Kidney (tissue), 14 donors: Measurements from ENCODE around the gene PRKAB1. TPM values are rescaled to one million over a fixed set of nuclear protein-coding genes. Genes with fewer than 3 reads are reported as not detected.

ENCODE experiments used
- DNase-seq, 5 donors: peaks; one replicate each; pipeline ENCODE4 v3.0.0-alpha.2; 2013 to 2020
- FAIRE-seq: peaks from 2 replicates; lab custom pipeline; 2012; peaks lifted over from hg19 to GRCh38; lab: Jason Lieb, UNC
- H3K27ac ChIP-seq, 2 donors: one replicate each; pipeline ENCODE4 v1.7.0; 2013; ENCODE audit warnings: low read depth in 2 of 2, low read length in 2 of 2, inconsistent platforms in 1 of 2
- H3K27me3 ChIP-seq: one replicate; pipeline ENCODE4 v1.7.1; 2013; ENCODE audit warnings: low read length, inconsistent platforms; ENCODE audit not compliant: control insufficient read depth, insufficient read depth
- H3K36me3 ChIP-seq, 3 donors: one replicate each; pipeline versions ENCODE4 v1.7.0 to v1.7.1; 2013; ENCODE audit warnings: low read length in 3 of 3, control low read depth in 1 of 3, inconsistent platforms in 1 of 3; ENCODE audit not compliant: insufficient read depth in 3 of 3, control insufficient read depth in 2 of 3
- H3K4me1 ChIP-seq, 3 donors: one replicate each; pipeline versions ENCODE4 v1.7.0 to v1.7.1; 2013; ENCODE audit warnings: low read length in 3 of 3, inconsistent platforms in 1 of 3, low read depth in 1 of 3; ENCODE audit not compliant: control insufficient read depth in 2 of 3, insufficient read depth in 2 of 3
- H3K4me3 ChIP-seq, 3 donors: one replicate each; pipeline versions ENCODE4 v1.7.0 to v1.8.1; 2013; ENCODE audit warnings: low read length in 3 of 3, control low read depth in 1 of 3, inconsistent platforms in 1 of 3
- H3K9ac ChIP-seq, 3 donors: one replicate each; pipeline versions ENCODE4 v1.7.0 to v1.7.1; 2013; ENCODE audit warnings: low read length in 3 of 3, control low read depth in 1 of 3, inconsistent platforms in 1 of 3
- H3K9me3 ChIP-seq, 3 donors: one replicate each; pipeline versions ENCODE4 v1.7.0 to v1.7.1; 2013; ENCODE audit warnings: low read length in 3 of 3, control low read depth in 1 of 3, inconsistent platforms in 1 of 3; ENCODE audit not compliant: control insufficient read depth in 2 of 3, insufficient read depth in 1 of 3
- CTCF ChIP-seq: IDR thresholded peaks from 3 replicates; pipeline ENCODE4 v1.5.1; 2012; ENCODE audit warnings: mild to moderate bottlenecking, moderate library complexity, borderline replicate concordance; ENCODE audit not compliant: insufficient read depth; ENCODE audit errors: extremely low read depth
- intact Hi-C: fragments of 100-400 bp; cut with DNase I; formaldehyde crosslinking; loops from one replicate; pipeline ENCODE4 v1.11.1; 2022
- polyA plus RNA-seq: library from polyadenylated mRNA; stranded (reverse); fragments of 350-450 nt; fragmentation: Illumina TruSeq; extraction: RNeasy Lipid Tissue Mini Kit (QIAGEN cat#74804); gene quantifications from one replicate; pipeline ENCODE4 v1.2.3, GENCODE V29; 2014; ENCODE audit warnings: low read depth, low replicate concordance; ENCODE audit not compliant: insufficient read depth
- total RNA-seq: library from RNA; stranded (reverse); fragmentation: NEBNext Ultra II Directional; extraction: Animal tissue kit (Norgen Biotek cat#: 25700); gene quantifications from one replicate; pipeline ENCODE4 v1.2.1, GENCODE V29; 2021
- donor health status: control.
- donor health status: control.
- donor health status: control.
- donor health status: control.
- donor health status: control.
- donor health status: DM: yes; HTN: yes; CAD: no.
- donor health status: Normal renal cell carcinoma (clear cell type).

Gene PRKAB1
- total and polyA plus RNA-seq, 2 donors from 2014 or later = 79.9 to 165 TPM

- Histone ChIP-seq H3K9ac (peak overlapping the region in 2 of 3 donors; percentile 16 to 23), H3K27ac (peak overlapping the region; percentile 97), H3K4me1 (peaks cover 29 to 84% (median 70%) of the 10 kb centered on the region in 3 donors), H3K27me3 (no peaks in the 10 kb centered on the region), H3K9me3 (no peaks in the 10 kb centered on the region), H3K4me3 (peak overlapping the region in 1 of 3 donors; percentile 17), H3K36me3 (peaks cover 0 to 11% (median 9%) of the 10 kb centered on the region in 3 donors)
- TF ChIP-seq CTCF = no peak
- no peak for FAIRE-seq
- intact Hi-C loops = no loop called here
- peak in 2 of 5 donors; percentile 31 to 63 for DNase-seq
These were observed 16.9 kb downstream of the PRKAB1 start for GRCh38 chr12:119684711-119685369.

- H3K4me3 ChIP-seq = peak overlapping the region in 1 of 3 donors; percentile 17
- H3K4me1 ChIP-seq = peaks cover 29 to 80% (median 65%) of the 10 kb centered on the region in 3 donors
- peak overlapping the region; percentile 97 for H3K27ac ChIP-seq
- no peaks in the 10 kb centered on the region for H3K27me3 ChIP-seq
- intact Hi-C loops = no loop called here
- peak overlapping the region in 1 of 3 donors; percentile 23 for H3K9ac ChIP-seq
- H3K9me3 ChIP-seq = no peaks in the 10 kb centered on the region
- FAIRE-seq (no peak), DNase-seq (no peak)
- peaks cover 0 to 5% (median 4%) of the 10 kb centered on the region in 3 donors for H3K36me3 ChIP-seq
- no peak for TF ChIP-seq CTCF
These were observed 17.4 kb downstream of the PRKAB1 start for GRCh38 chr12:119685375-119685774.

- peaks cover 28 to 79% (median 55%) of the 10 kb centered on the region in 3 donors for H3K4me1 ChIP-seq
- no peaks in the 10 kb centered on the region for H3K36me3 ChIP-seq
- DNase-seq = no peak
- peak overlapping the region in 1 of 3 donors; percentile 18 for H3K4me3 ChIP-seq
- H3K27ac ChIP-seq = peak overlapping the region; percentile 97
- FAIRE-seq = no peak
- H3K27me3 ChIP-seq = no peaks in the 10 kb centered on the region
- no peak for TF ChIP-seq CTCF
- H3K9me3 ChIP-seq = no peaks in the 10 kb centered on the region
- intact Hi-C loops = no loop called here
- peak overlapping the region in 1 of 3 donors; percentile 23 for H3K9ac ChIP-seq
These were observed 18.4 kb downstream of the PRKAB1 start for GRCh38 chr12:119686355-119686754.
